Measurements from ENCODE around the gene SIL1.

DNA sequence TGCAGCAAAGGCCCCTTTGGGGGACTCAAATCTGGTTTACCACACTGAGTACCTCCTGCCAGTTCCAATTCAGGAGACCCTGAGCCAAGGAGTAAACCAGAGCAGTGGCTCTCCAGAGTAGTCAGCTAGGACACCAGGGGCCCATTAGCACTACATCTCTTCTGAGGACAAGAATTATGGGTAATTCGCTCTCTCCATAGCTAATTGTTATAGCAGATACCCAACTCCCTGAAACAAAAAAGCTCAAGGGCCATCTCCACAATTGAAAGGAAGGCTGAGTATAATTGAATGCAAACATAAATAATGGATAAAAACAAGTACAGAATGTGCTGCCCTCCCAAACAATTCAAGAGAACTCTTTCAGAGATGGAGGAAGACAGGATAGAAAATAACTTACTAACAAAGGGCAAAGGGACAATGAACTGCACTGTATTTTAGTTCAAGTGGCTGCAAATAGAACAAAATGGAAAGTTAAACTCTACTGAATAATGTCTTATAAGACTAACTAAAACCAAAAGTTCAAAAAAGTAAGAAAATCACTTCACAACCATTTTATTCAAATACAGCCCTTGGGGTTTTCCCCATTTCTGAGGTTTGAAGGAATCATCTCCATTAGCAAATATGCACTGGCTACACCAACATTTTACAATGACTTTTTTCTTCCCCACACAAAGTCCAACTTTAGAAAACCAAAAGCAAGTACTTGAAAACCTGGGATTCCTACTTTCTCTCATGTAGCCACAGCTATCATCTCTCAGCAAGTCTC, 118.8 kb downstream of the SIL1 start:
- TF ChIP-seq, protein P1, sequence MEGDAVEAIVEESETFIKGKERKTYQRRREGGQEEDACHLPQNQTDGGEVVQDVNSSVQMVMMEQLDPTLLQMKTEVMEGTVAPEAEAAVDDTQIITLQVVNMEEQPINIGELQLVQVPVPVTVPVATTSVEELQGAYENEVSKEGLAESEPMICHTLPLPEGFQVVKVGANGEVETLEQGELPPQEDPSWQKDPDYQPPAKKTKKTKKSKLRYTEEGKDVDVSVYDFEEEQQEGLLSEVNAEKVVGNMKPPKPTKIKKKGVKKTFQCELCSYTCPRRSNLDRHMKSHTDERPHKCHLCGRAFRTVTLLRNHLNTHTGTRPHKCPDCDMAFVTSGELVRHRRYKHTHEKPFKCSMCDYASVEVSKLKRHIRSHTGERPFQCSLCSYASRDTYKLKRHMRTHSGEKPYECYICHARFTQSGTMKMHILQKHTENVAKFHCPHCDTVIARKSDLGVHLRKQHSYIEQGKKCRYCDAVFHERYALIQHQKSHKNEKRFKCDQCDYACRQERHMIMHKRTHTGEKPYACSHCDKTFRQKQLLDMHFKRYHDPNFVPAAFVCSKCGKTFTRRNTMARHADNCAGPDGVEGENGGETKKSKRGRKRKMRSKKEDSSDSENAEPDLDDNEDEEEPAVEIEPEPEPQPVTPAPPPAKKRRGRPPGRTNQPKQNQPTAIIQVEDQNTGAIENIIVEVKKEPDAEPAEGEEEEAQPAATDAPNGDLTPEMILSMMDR (IDR thresholded peaks at IDR 0.05), result no peak
- TF ChIP-seq POLR2AphosphoS5 (IDR thresholded peaks at IDR 0.05) (no peak), POLR2A (IDR thresholded peaks at IDR 0.05) (no peak), EP300 (IDR thresholded peaks at IDR 0.05) (no peak)
